Superior temporal gyrus (tissue), 1 donor: ENCODE results near the gene CFAP46.

Experiments
- DNase-seq: peaks from one replicate; pipeline ENCODE4 v3.0.0-alpha.2; 2016; ENCODE audit errors: extremely low spot score

Gene CFAP46

GRCh38 chr10:132942101-132943057, at the start of gene CFAP46:
CFAP46 (minus strand) TSS chr10:132942570; CDS start chr10:132942484, 86 bp downstream.
- DNase-seq = peak; percentile 55

DNA sequence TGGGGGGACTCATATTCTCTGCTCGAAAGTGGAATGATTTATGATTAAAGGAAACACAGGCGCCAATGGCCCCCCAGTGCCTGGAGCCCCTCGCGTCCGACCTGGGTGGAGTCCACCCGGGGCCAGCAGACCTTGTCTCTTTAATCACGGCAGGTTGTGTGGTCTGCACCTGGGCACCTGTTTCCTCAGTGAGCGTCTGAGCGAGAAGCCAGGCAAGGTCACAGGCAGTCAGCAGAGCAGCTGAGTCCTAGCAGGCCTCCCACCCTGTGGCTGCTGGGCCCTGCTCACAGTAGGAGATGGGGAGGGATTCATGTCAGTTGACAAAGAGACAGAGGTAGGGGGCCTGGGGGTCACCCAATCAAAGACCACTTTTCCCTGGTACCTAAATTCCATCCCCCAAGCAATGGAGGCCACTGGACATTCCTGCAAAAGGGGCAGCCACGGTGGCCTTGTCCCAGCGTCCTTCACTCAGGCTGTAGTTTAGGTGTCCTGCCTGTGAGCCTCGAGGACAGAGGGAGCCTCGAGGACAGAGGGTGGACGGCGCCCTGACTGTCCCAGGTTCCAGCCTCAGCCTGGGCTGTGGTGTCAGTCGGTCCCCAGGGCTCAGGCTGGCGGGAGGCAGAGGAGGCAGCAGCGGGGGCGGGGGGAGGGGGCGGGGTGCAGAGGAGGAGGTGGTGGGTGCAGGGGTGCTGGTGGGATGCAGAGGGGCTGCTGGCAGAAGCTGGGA, 49.5 kb upstream of the CFAP46 start:
- DNase-seq = no peak

- no peak for DNase-seq
These were observed 48.5 kb upstream of the CFAP46 start for GRCh38 chr10:132990684-132991545.

DNA sequence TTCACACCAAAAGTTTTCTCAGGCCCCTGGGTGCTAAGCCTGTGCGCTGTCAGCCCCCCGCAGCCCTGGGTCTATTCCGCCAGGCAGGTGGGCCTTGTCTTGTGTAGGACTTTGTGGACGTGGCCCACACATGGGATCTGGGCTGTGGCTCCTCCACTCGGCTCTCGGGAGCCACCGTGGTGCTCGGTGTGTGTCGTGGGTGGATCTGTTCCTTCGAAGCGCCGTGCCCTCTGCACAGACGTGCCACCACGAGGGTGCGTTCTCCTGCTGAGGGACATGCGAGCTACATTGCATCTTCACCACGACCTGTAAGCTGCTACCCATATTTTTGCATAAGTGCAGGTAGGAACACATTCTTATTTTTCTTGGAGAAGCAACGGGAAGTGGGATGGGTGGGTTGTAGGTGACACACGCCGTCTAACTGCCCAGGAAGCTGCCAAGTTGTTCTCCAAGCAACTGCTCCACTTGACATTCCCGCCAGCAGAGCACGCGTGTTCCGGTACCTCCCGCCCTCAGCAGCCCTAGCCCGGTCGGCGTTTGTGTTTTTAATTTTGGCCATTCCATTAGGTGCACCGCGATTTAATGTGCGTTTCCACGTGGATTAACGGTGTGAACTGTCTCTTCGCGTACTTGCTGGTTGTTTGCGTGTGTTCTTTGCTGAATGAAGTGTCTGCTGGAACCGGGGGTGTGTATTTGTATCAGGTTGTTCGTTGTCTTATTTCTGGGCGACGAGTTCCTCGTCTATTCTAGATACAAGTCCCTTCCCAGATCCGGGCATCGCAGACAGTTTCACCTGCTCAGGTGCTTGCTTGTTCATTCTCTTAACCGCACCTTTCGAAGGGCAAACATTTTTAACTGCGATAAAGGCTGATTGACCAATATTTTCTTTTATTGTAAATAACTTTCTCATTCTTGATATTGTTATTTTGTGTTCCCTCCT, 47.4 kb upstream of the CFAP46 start:
- DNase-seq = no peak

- no peak for DNase-seq
These were observed 46.6 kb upstream of the CFAP46 start for GRCh38 chr10:132988988-132989387.

GRCh38 chr10:132987671-132988571, 45.6 kb upstream of the CFAP46 start:
- DNase-seq = peak; percentile 82

DNA sequence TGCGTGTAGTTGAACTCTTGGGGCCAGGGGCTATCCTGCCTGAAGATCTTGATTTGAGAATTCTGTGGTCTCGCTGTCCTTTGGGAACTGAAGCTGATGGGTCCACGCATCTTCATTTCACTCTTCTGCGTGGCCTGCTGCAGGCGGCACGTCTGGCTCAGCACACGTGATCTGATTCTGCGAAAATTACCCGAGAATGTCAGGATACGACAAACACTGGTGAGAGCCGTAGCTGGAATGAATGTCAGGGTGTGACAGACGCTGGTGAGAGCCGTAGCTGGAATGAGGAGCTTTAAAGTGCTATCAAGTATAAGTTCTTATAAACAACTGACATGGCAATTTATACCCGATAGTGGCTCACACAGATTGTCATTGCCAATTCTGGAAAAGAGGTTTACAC, 44.6 kb upstream of the CFAP46 start:
- DNase-seq = peak; percentile 35

DNA sequence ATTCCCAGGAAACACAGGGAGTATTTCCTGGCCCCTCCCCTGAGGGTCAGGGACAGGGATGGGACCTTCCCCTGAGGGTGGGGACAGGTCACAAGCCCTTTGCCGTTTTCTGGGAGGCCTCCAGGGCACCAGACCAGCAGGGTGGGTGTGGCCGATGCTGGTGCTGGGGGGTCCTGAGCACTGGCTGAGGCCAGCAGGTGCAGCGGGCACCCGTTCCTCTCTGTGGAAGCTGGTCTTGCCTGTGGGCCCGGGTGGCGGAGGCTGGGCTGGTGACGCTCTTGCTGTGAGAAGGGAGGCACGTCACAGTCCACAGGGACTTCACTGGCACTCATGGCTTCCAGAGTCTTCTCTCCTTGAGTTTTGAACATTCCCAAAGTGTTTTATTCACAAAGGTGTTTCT, 44.2 kb upstream of the CFAP46 start:
- DNase-seq = no peak

DNA sequence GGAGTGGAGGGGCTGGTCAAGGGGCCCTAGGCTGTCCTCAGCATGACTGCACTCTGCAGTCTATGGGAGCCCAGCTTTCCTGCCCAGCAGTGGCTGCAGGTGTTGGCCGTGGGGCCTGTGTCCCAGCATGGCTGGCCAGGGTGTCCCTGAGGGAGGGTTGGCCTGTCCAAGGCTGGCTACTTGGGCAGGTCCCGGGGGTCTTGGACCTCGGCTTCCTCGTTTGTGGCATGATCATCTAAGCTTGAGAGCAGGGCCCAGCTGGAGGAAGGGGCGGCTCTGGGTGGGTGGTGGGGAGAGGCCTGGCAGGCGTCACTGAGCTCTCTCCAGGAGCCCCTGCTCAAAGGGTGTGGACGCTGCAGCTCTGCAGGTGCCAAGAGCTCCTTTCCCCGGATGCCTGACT, 43.7 kb upstream of the CFAP46 start:
- no peak for DNase-seq

DNA sequence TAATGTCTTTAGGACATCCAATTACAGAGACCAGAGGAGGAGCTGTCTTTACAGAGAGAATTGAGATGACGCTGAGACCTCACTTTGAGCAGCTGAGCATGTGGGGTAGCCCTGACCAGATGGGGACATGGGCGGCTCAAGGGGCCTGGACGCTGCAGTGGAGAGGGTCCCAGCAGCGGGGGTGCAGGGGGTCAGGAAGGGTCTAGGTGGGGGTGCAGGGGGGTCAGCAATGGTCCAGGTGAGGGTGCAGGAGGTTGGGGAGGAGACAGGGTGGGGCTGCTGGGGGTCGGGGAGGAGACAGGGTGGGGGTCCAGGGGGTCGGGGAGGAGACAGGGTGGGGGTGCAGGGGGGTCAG, 43.2 kb upstream of the CFAP46 start:
- DNase-seq = no peak

- no peak for DNase-seq
These were observed 42.6 kb upstream of the CFAP46 start for GRCh38 chr10:132984801-132985545.

DNA sequence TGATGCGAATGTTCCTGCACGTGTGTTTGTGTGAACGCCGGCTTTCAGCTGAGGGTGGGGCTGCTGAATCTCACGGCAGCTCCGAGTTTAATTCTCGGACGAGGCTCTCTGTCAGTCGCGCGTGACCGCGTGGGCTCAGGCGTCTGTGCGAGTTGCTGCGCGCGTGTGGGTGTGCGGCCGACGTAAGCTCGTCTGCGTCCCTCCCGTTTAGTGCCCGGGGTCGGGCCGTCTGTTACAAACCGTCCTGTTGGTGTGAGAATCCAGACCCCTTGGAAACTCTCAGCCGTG, 41.6 kb upstream of the CFAP46 start:
- DNase-seq = no peak

GRCh38 chr10:132983252-132984007, 41.1 kb upstream of the CFAP46 start:
- no peak for DNase-seq

GRCh38 chr10:132982301-132982989, 40.1 kb upstream of the CFAP46 start:
- no peak for DNase-seq

GRCh38 chr10:132981746-132982145, 39.4 kb upstream of the CFAP46 start:
- DNase-seq = no peak

DNA sequence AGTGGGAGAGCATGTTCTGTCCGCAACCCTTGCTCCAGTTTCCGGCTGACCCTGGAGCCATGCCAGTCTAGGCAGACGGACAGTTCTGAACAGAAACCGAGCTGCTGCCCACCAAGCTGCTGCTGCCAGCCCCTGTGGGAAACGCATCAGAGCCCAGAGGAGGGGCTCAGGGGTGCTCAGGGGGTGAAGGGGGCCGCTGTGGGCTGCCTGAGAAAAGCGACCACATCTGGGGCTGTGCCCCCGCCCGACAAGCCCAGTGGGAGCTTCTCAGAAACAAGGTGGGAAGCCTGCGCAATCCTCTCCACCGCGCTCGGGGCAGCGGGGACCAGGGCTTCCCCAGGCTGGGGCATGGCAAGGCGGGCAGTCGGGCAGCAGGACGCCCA, 38.8 kb upstream of the CFAP46 start:
- no peak for DNase-seq

GRCh38 chr10:132980426-132981172, 38.2 kb upstream of the CFAP46 start:
- no peak for DNase-seq
